Spleen (tissue), 11 donors: ENCODE data around the gene STRA8. TPM values are rescaled to one million over a fixed set of nuclear protein-coding genes. Genes with fewer than 3 reads are reported as not detected.

Experiments used
- DNase-seq: peaks from one replicate; pipeline ENCODE4 v3.0.0-alpha.2; 2020
- H3K27ac ChIP-seq, 8 donors: fragments of 200-600 bp; sonication (generic) in 7 of 8; 1 replicate in 4 of 8; 2 replicates in 4 of 8; pipeline versions ENCODE4 v1.5.0 to v1.8.0; 2016 to 2021; ENCODE audit warnings: inconsistent platforms in 4 of 8, mild to moderate bottlenecking in 4 of 8, moderate library complexity in 1 of 8
- H3K27me3 ChIP-seq, 7 donors: fragments of 200-600 bp; sonication (generic) in 6 of 7; replicated peaks in 1 of 7; 1 replicate in 4 of 7; 2 replicates in 3 of 7; pipeline versions ENCODE4 v1.5.0 to v1.8.0; 2016 to 2021; ENCODE audit warnings: inconsistent platforms in 3 of 7, mild to moderate bottlenecking in 1 of 7
- H3K36me3 ChIP-seq, 6 donors: fragments of 200-600 bp; sonication (generic) in 5 of 6; 1 replicate in 4 of 6; 2 replicates in 2 of 6; pipeline versions ENCODE4 v1.5.0 to v1.8.0; 2016 to 2021; ENCODE audit warnings: inconsistent platforms in 2 of 6
- H3K4me1 ChIP-seq, 6 donors: fragments of 200-600 bp; sonication (generic) in 5 of 6; 1 replicate in 3 of 6; 2 replicates in 3 of 6; pipeline versions ENCODE4 v1.5.0 to v1.8.0; 2016 to 2021; ENCODE audit warnings: inconsistent platforms in 3 of 6
- H3K4me3 ChIP-seq, 8 donors: fragments of 200-600 bp; sonication (generic) in 7 of 8; 1 replicate in 4 of 8; 2 replicates in 4 of 8; pipeline versions ENCODE4 v1.5.0 to v1.8.0; 2016 to 2021; ENCODE audit warnings: inconsistent platforms in 4 of 8, mild to moderate bottlenecking in 4 of 8, moderate library complexity in 2 of 8
- H3K9me3 ChIP-seq, 8 donors: fragments of 200-600 bp; sonication (generic) in 7 of 8; 1 replicate in 4 of 8; 2 replicates in 4 of 8; pipeline versions ENCODE4 v1.5.0 to v1.8.0; 2016 to 2021; ENCODE audit warnings: inconsistent platforms in 4 of 8
- CTCF ChIP-seq, 11 experiments: fragments of 200-600 bp in 7 of 11; fragments of 450-650 bp in 4 of 11; sonication (generic) in 4 of 11; IDR thresholded peaks in 8 of 11; conservative IDR thresholded peaks in 3 of 11; 1 replicate in 7 of 11; 2 replicates in 4 of 11; pipeline versions ENCODE4 v1.4.0 to v1.8.0; 2016 to 2021; ENCODE audit warnings: antibody characterized with exemption in 11 of 11, inconsistent platforms in 4 of 11, mild to moderate bottlenecking in 1 of 11
- POLR2A ChIP-seq, 3 donors: fragments of 450-650 bp; IDR thresholded peaks; one replicate each; pipeline ENCODE4 v1.5.1; 2017; ENCODE audit warnings: antibody characterized with exemption in 3 of 3, mild to moderate bottlenecking in 1 of 3
- POLR2AphosphoS5 ChIP-seq, 3 donors: sonication (generic); formaldehyde crosslinking; IDR thresholded peaks; one replicate each; pipeline ENCODE4 v1.5.1; 2017; ENCODE audit warnings: antibody characterized with exemption in 3 of 3
- WGBS, 5 donors: extraction: QIAGEN DNeasy Blood & Tissue Kit in 3 of 5; methylation state at CpG; one replicate each; pipeline versions ENCODE4 v1.1.5 to v1.1.7; 2013 to 2018; 5-methylcytosine and 5-hydroxymethylcytosine counted together
- intact Hi-C: fragments of 100-400 bp; cut with DNase I; formaldehyde crosslinking; loops from one replicate; pipeline ENCODE4 v1.15.0; 2023; ENCODE audit warnings: low total_unique reads
- polyA plus RNA-seq, 3 donors: library from polyadenylated mRNA; stranded (reverse); fragments of 200-250 nt; gene quantifications; one replicate each; pipeline ENCODE4 v1.2.1, GENCODE V29; 2013
- total RNA-seq, 7 donors: library from RNA; depleted of rRNA in 3 of 7; stranded (reverse); fragments of >200 nt in 3 of 7; fragmentation: NEBNext Ultra II Directional in 4 of 7; extraction: Animal tissue kit (Norgen Biotek cat#: 25700) in 4 of 7; gene quantifications; one replicate each; pipeline versions ENCODE4 v1.1.0 to v1.2.1, GENCODE V29; 2016 to 2021
- donor health status: healthy with polysubstance abuse.
- donor health status: DM: no; HTN: no; CAD: no; lungs with moderate emphysema.
- donor health status: DM: no; HTN: no; CAD: no.
- donor health status: Bipolar disorder and iron deficiency.
- donor health status: healthy.
- donor health status: DM: no; HTN: no; CAD: no.
- donor health status: DM: yes; HTN: yes; CAD: no.

STRA8 gene
- total and polyA plus RNA-seq, 10 donors: not detected

GRCh38 chr7:135199439-135199838, 34.2 kb upstream of the STRA8 start:
- H3K4me3 ChIP-seq: no peak overlapping the region
- peaks cover 0 to 25% (median 5%) of the 10 kb centered on the region in 6 donors for H3K4me1 ChIP-seq
- peak; percentile 14 for DNase-seq
- no peak for TF ChIP-seq POLR2AphosphoS5 (IDR thresholded peaks at IDR 0.05)
- no peak for TF ChIP-seq POLR2A (IDR thresholded peaks at IDR 0.05)
- TF ChIP-seq CTCF (IDR thresholded peaks at IDR 0.05 in 8 of 11, conservative IDR thresholded peaks at IDR 0.05 in 3 of 11): no peak
- 88 to 96% (median 94%) methylated on average over 4 of the region's 4 CpGs for WGBS, 5 donors
- no peak overlapping the region for H3K27ac ChIP-seq
- peaks cover 2 to 100% (median 77%) of the 10 kb centered on the region in 6 donors for H3K36me3 ChIP-seq
- intact Hi-C loops: no loop called here
- no peaks in the 10 kb centered on the region for H3K9me3 ChIP-seq
- no peaks in the 10 kb centered on the region for H3K27me3 ChIP-seq

GRCh38 chr7:135200821-135201331, 32.8 kb upstream of the STRA8 start:
- intact Hi-C loops: no loop called here
- peaks cover 2 to 100% (median 74%) of the 10 kb centered on the region in 6 donors for H3K36me3 ChIP-seq
- no peaks in the 10 kb centered on the region for H3K9me3 ChIP-seq
- TF ChIP-seq POLR2A (IDR thresholded peaks at IDR 0.05): no peak
- TF ChIP-seq CTCF (IDR thresholded peaks at IDR 0.05 in 8 of 11, conservative IDR thresholded peaks at IDR 0.05 in 3 of 11): no peak
- TF ChIP-seq POLR2AphosphoS5 (IDR thresholded peaks at IDR 0.05): no peak
- DNase-seq: no peak
- peaks cover 0 to 29% (median 6%) of the 10 kb centered on the region in 6 donors for H3K4me1 ChIP-seq
- WGBS, 5 donors: 90 to 98% (median 93%) methylated on average over 3 of the region's 3 CpGs
- no peaks in the 10 kb centered on the region for H3K27me3 ChIP-seq
- no peak overlapping the region for H3K27ac ChIP-seq
- no peak overlapping the region for H3K4me3 ChIP-seq

GRCh38 chr7:135201350-135201749, 32.3 kb upstream of the STRA8 start:
- 89 to 91% (median 90%) methylated on average over 2 of the region's 2 CpGs for WGBS, 5 donors
- no peaks in the 10 kb centered on the region for H3K9me3 ChIP-seq
- H3K27ac ChIP-seq: no peak overlapping the region
- H3K27me3 ChIP-seq: no peaks in the 10 kb centered on the region
- peaks cover 2 to 99% (median 70%) of the 10 kb centered on the region in 6 donors for H3K36me3 ChIP-seq
- DNase-seq: no peak
- intact Hi-C loops: no loop called here
- no peak overlapping the region for H3K4me3 ChIP-seq
- peaks cover 0 to 29% (median 6%) of the 10 kb centered on the region in 6 donors for H3K4me1 ChIP-seq
- TF ChIP-seq CTCF (IDR thresholded peaks at IDR 0.05 in 8 of 11, conservative IDR thresholded peaks at IDR 0.05 in 3 of 11) (no peak), POLR2AphosphoS5 (IDR thresholded peaks at IDR 0.05) (no peak), POLR2A (IDR thresholded peaks at IDR 0.05) (no peak)

GRCh38 chr7:135204341-135204749, 29.3 kb upstream of the STRA8 start:
- WGBS, 5 donors: 69 to 89% (median 77%) methylated on average over 5 to 6 of the region's 6 CpGs

More at GRCh38 chr7:135204341-135204749, 29.3 kb upstream of the STRA8 start:
- Histone ChIP-seq H3K9me3 (no peaks in the 10 kb centered on the region), H3K27me3 (no peaks in the 10 kb centered on the region), H3K4me3 (no peak overlapping the region), H3K27ac (peak overlapping the region in 5 of 8 donors; percentile 4 to 57 (median 43)), H3K36me3 (peaks cover 2 to 69% (median 46%) of the 10 kb centered on the region in 6 donors), H3K4me1 (peaks cover 12 to 58% (median 27%) of the 10 kb centered on the region in 6 donors)
- intact Hi-C loops: no loop called here
- DNase-seq: no peak
- TF ChIP-seq POLR2A (IDR thresholded peaks at IDR 0.05) (no peak), POLR2AphosphoS5 (IDR thresholded peaks at IDR 0.05) (peak in 1 of 3 donors; percentile 34), CTCF (IDR thresholded peaks at IDR 0.05 in 8 of 11, conservative IDR thresholded peaks at IDR 0.05 in 3 of 11) (no peak)
